PC-3 (cell line): ENCODE measurements around the gene RET. TPM values are rescaled to one million over a fixed set of nuclear protein-coding genes. Genes with fewer than 3 reads are reported as not detected.

Source experiments
- ATAC-seq: fragments of 200-7000 bp; cut with Tn5 transposase; 2 replicates; pipeline ENCODE4 v1.9.1; 2020; ENCODE audit warnings: mild to moderate bottlenecking, moderate library complexity
- BruUV-seq: library from RNA; stranded (reverse); fragments of 400-500 nt; replicated peaks from 2 replicates; lab custom pipeline; 2021; lab: Mats Ljungman, UMichigan
- CTCF ChIA-PET: fragments of 300-600 bp; sonication (Branson Sonifier 250); formaldehyde crosslinking; loops from one replicate; lab custom pipeline; 2022; ENCODE audit warnings: antibody characterized with exemption; lab: Charles Lee
- POLR2A ChIA-PET: fragments of 300-600 bp; sonication (Branson Sonifier 250); formaldehyde crosslinking; loops from one replicate; lab custom pipeline; 2022; ENCODE audit warnings: antibody characterized with exemption; ENCODE audit not compliant: unreplicated experiment; lab: Charles Lee
- DNase-seq: peaks from one replicate; pipeline ENCODE4 v3.0.0-alpha.2; 2015
- H2AFZ ChIP-seq: fragments of 300-600 bp; sonication (generic); 2 replicates; pipeline ENCODE4 v1.6.0; 2016; ENCODE audit warnings: antibody characterized with exemption, low read length
- H3F3A ChIP-seq: fragments of 300-600 bp; sonication (generic); one replicate; pipeline ENCODE4 v1.6.0; 2017; ENCODE audit warnings: antibody characterized with exemption, low read length, control low read depth, mild to moderate bottlenecking; ENCODE audit not compliant: unreplicated experiment
- H3K27ac ChIP-seq: fragments of 300-600 bp; sonication (generic); 2 replicates; pipeline ENCODE4 v1.5.1; 2016; ENCODE audit warnings: mild to moderate bottlenecking, low read length
- H3K27me3 ChIP-seq: fragments of 300-600 bp; sonication (generic); 2 replicates; pipeline ENCODE4 v1.6.1; 2016; ENCODE audit warnings: low read length, mixed read lengths
- H3K36me3 ChIP-seq: fragments of 300-600 bp; sonication (generic); 2 replicates; pipeline ENCODE4 v1.6.1; 2016; ENCODE audit warnings: low read depth, mixed run types, low read length, mixed read lengths
- H3K4me1 ChIP-seq: fragments of 300-600 bp; sonication (generic); 2 replicates; pipeline ENCODE4 v1.5.1; 2016; ENCODE audit warnings: low read length; ENCODE audit not compliant: insufficient read depth
- H3K4me2 ChIP-seq: fragments of 300-600 bp; sonication (generic); 2 replicates; pipeline ENCODE4 v1.6.0; 2016; ENCODE audit warnings: low read length
- H3K4me3 ChIP-seq: fragments of 300-600 bp; sonication (generic); 2 replicates; pipeline ENCODE4 v1.5.1; 2016; ENCODE audit warnings: mild to moderate bottlenecking, low read length, mixed read lengths
- H3K79me2 ChIP-seq: fragments of 300-600 bp; sonication (generic); 2 replicates; pipeline ENCODE4 v1.6.1; 2017; ENCODE audit warnings: low read length, mixed read lengths
- H3K9ac ChIP-seq: fragments of 300-600 bp; sonication (generic); 2 replicates; pipeline ENCODE4 v1.6.0; 2016; ENCODE audit warnings: mild to moderate bottlenecking, low read length
- H3K9me2 ChIP-seq: fragments of 300-600 bp; sonication (generic); replicated peaks from 2 replicates; pipeline ENCODE4 v1.6.1; 2016; ENCODE audit warnings: mixed run types, low read length, mixed read lengths
- H3K9me3 ChIP-seq: fragments of 300-600 bp; sonication (generic); 2 replicates; pipeline ENCODE4 v1.6.1; 2016; ENCODE audit warnings: low read length, mixed read lengths
- H4K20me1 ChIP-seq: fragments of 300-600 bp; sonication (generic); 2 replicates; pipeline ENCODE4 v1.6.1; 2016; ENCODE audit warnings: low read length, mixed read lengths
- EZH2 ChIP-seq: fragments of 300-600 bp; sonication (generic); IDR thresholded peaks from one replicate; pipeline ENCODE4 v1.6.1; 2017; ENCODE audit warnings: antibody characterized with exemption, mild to moderate bottlenecking, low read length; ENCODE audit not compliant: unreplicated experiment
- EZH2phosphoT487 ChIP-seq: fragments of 300-600 bp; sonication (generic); IDR thresholded peaks from 2 replicates; pipeline ENCODE4 v1.6.1; 2018; ENCODE audit warnings: mild to moderate bottlenecking, antibody characterized with exemption, low read length, borderline replicate concordance
- intact Hi-C: fragments of 100-400 bp; cut with micrococcal nuclease; formaldehyde crosslinking; loops from 2 replicates; pipeline ENCODE4 v1.9.0; 2023
- total RNA-seq: library from RNA; depleted of rRNA; stranded (reverse); fragments of >200 nt; gene quantifications from 2 replicates; pipeline ENCODE4 v1.2.3, GENCODE V29; 2014
- TF ChIP-seq, protein P1 (sequence below): fragments of 300-600 bp; sonication (generic); conservative IDR thresholded peaks from 2 replicates; pipeline ENCODE4 v1.5.1; 2017; ENCODE audit warnings: antibody characterized with exemption, low read depth, mild to moderate bottlenecking, low read length

The RET gene
- total RNA-seq, 1 experiment from 2014 or later = not detected

GRCh38 chr10:43069579-43069978 is 7.3 kb upstream of the RET start:
- POLR2A ChIA-PET = no interaction called here
- H3K4me1 ChIP-seq = no peaks in the 10 kb centered on the region
- peaks cover 16% of the 10 kb centered on the region for H3K27me3 ChIP-seq
- DNase-seq (no peak), ATAC-seq (no peak)
- H3K9ac ChIP-seq = no peak overlapping the region
- BruUV-seq = no TSS peak
- H3F3A ChIP-seq = no peaks in the 10 kb centered on the region
- intact Hi-C loops = no loop called here
- no peaks in the 10 kb centered on the region for H3K36me3 ChIP-seq
- H2AFZ ChIP-seq = no peak overlapping the region
- no peaks in the 10 kb centered on the region for H3K79me2 ChIP-seq
- no peak overlapping the region for H3K4me3 ChIP-seq
- TF ChIP-seq, protein P1, sequence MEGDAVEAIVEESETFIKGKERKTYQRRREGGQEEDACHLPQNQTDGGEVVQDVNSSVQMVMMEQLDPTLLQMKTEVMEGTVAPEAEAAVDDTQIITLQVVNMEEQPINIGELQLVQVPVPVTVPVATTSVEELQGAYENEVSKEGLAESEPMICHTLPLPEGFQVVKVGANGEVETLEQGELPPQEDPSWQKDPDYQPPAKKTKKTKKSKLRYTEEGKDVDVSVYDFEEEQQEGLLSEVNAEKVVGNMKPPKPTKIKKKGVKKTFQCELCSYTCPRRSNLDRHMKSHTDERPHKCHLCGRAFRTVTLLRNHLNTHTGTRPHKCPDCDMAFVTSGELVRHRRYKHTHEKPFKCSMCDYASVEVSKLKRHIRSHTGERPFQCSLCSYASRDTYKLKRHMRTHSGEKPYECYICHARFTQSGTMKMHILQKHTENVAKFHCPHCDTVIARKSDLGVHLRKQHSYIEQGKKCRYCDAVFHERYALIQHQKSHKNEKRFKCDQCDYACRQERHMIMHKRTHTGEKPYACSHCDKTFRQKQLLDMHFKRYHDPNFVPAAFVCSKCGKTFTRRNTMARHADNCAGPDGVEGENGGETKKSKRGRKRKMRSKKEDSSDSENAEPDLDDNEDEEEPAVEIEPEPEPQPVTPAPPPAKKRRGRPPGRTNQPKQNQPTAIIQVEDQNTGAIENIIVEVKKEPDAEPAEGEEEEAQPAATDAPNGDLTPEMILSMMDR = no peak
- no peak for TF ChIP-seq EZH2phosphoT487
- TF ChIP-seq EZH2 = no peak
- H3K9me3 ChIP-seq = no peaks in the 10 kb centered on the region
- CTCF ChIA-PET = no interaction called here
- no peaks in the 10 kb centered on the region for H3K9me2 ChIP-seq
- no peaks in the 10 kb centered on the region for H4K20me1 ChIP-seq
- H3K27ac ChIP-seq = no peak overlapping the region
- H3K4me2 ChIP-seq = no peak overlapping the region

DNA sequence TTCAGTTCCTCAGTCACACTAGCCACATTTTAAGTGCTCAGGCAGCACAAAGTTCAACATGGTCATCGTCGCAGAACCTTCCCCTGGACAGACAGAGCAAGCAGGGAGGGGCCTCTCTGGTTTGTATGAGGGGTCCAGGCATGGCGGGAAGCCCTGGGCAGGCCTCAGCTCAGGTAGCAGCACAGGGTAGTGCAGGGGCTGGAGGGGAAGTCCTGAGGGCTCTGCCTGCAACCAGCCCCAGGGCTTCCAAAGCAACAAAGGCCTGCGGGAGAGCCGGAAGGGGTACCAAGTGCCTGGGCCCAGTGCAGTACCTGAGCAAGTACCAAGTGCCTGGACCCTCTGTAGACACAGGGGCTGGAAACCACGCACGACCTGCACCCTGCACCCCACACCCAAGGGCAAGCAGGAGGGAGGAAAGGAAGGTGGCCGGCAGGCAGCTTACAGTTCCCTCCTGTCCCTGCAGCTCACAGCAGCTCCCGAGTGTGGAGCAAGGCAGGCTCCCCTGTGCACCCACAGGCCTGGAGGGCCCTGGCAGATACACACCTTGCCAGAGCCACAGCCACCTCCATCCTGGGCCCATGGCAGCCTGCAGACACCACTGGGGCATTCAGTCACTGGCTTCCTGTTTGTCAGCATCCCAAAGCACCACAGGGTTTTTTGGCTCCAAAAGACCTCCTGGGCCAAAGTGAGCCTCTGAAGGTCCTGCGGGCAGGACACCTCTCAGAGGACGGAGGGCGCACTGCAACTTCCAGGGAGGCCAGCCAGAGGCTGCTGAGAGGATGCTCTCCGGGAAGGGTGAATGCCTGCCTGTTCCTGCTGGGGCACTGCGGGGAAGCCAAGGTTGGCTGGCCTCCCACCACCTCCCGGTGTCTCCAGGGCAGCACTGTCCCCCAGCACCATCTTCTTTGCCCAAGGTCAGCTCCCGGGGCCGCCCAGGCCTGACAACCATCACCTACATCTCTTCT is 6.5 kb upstream of the RET start:
- TF ChIP-seq, protein P1 = no peak
- no peak for TF ChIP-seq EZH2
- no peak for TF ChIP-seq EZH2phosphoT487
- no peak overlapping the region for H3K4me3 ChIP-seq
- H3K9ac ChIP-seq = no peak overlapping the region
- H3K36me3 ChIP-seq = no peaks in the 10 kb centered on the region
- H3K27ac ChIP-seq = no peak overlapping the region
- H3K79me2 ChIP-seq = no peaks in the 10 kb centered on the region
- H4K20me1 ChIP-seq = no peaks in the 10 kb centered on the region
- no TSS peak for BruUV-seq
- H3K4me2 ChIP-seq = no peak overlapping the region
- no peak overlapping the region for H2AFZ ChIP-seq
- ChIA-PET CTCF (no interaction called here), POLR2A (no interaction called here)
- ATAC-seq (no peak), DNase-seq (no peak)
- no peaks in the 10 kb centered on the region for H3K9me3 ChIP-seq
- intact Hi-C loops = no loop called here
- no peaks in the 10 kb centered on the region for H3K4me1 ChIP-seq
- no peaks in the 10 kb centered on the region for H3K9me2 ChIP-seq
- peaks cover 16% of the 10 kb centered on the region for H3K27me3 ChIP-seq
- no peaks in the 10 kb centered on the region for H3F3A ChIP-seq
